Upper lobe of left lung (tissue), 6 donors: Measurements from ENCODE around the gene TEX13B. TPM values are rescaled to one million over a fixed set of nuclear protein-coding genes. Genes with fewer than 3 reads are reported as not detected.

Experiments used
- ATAC-seq, 2 donors: fragments of 200-7000 bp; cut with Tn5 transposase; one replicate each; pipeline ENCODE4 v1.9.1; 2022; ENCODE audit warnings: mild to moderate bottlenecking in 2 of 2, moderate library complexity in 2 of 2; ENCODE audit not compliant: low FRiP score in 2 of 2
- DNase-seq, 2 donors: peaks; one replicate each; pipeline ENCODE4 v3.0.0-alpha.2; 2019 to 2020
- H3K27ac ChIP-seq, 4 donors: fragments of 200-600 bp; sonication (generic); one replicate each; pipeline ENCODE4 v1.5.1; 2016 to 2019
- H3K27me3 ChIP-seq, 4 donors: fragments of 200-600 bp; sonication (generic); one replicate each; pipeline ENCODE4 v1.5.1; 2017 to 2019
- H3K36me3 ChIP-seq, 4 donors: fragments of 200-600 bp; sonication (generic); one replicate each; pipeline ENCODE4 v1.5.1; 2016 to 2019
- H3K4me1 ChIP-seq, 4 donors: fragments of 200-600 bp; sonication (generic); one replicate each; pipeline ENCODE4 v1.5.1; 2018 to 2019
- H3K4me3 ChIP-seq, 4 donors: fragments of 200-600 bp; sonication (generic); one replicate each; pipeline ENCODE4 v1.5.1; 2017 to 2019; ENCODE audit warnings: mild to moderate bottlenecking in 2 of 4, moderate library complexity in 1 of 4
- H3K9me3 ChIP-seq, 4 donors: fragments of 200-600 bp; sonication (generic); one replicate each; pipeline ENCODE4 v1.5.1; 2018 to 2019
- CTCF ChIP-seq, 6 experiments: fragments of 450-650 bp in 4 of 6; fragments of 200-600 bp in 2 of 6; sonication (generic) in 2 of 6; IDR thresholded peaks; one replicate each; pipeline ENCODE4 v1.5.1; 2016 to 2019; ENCODE audit warnings: antibody characterized with exemption in 6 of 6
- EP300 ChIP-seq, 4 donors: sonication (generic); formaldehyde crosslinking; IDR thresholded peaks; one replicate each; pipeline ENCODE4 v1.5.1; 2017; ENCODE audit warnings: antibody characterized with exemption in 4 of 4, control low read depth in 2 of 4
- POLR2A ChIP-seq, 4 donors: fragments of 450-650 bp; IDR thresholded peaks; one replicate each; pipeline ENCODE4 v1.5.1; 2016 to 2017; ENCODE audit warnings: antibody characterized with exemption in 4 of 4, mild to moderate bottlenecking in 2 of 4
- POLR2AphosphoS5 ChIP-seq, 2 donors: sonication (generic); formaldehyde crosslinking; IDR thresholded peaks; one replicate each; pipeline ENCODE4 v1.5.1; 2017; ENCODE audit warnings: antibody characterized with exemption in 2 of 2
- WGBS, 2 donors: methylation state at CpG; one replicate each; pipeline ENCODE4 v1.1.5; 2017 to 2018; 5-methylcytosine and 5-hydroxymethylcytosine counted together
- total RNA-seq, 6 donors: library from RNA; depleted of rRNA in 4 of 6; stranded (reverse); fragments of >200 nt in 4 of 6; gene quantifications; one replicate each; pipeline versions ENCODE4 v1.1.0 to v1.2.1, GENCODE V29; 2016 to 2021
- donor health status: DM: no; HTN: no; CAD: no; lungs with moderate emphysema.
- donor health status: DM: no; HTN: yes; CAD: no; lungs with severe emphysema.

TEX13B gene
- total RNA-seq, 6 donors from 2014 or later: not detected

DNA sequence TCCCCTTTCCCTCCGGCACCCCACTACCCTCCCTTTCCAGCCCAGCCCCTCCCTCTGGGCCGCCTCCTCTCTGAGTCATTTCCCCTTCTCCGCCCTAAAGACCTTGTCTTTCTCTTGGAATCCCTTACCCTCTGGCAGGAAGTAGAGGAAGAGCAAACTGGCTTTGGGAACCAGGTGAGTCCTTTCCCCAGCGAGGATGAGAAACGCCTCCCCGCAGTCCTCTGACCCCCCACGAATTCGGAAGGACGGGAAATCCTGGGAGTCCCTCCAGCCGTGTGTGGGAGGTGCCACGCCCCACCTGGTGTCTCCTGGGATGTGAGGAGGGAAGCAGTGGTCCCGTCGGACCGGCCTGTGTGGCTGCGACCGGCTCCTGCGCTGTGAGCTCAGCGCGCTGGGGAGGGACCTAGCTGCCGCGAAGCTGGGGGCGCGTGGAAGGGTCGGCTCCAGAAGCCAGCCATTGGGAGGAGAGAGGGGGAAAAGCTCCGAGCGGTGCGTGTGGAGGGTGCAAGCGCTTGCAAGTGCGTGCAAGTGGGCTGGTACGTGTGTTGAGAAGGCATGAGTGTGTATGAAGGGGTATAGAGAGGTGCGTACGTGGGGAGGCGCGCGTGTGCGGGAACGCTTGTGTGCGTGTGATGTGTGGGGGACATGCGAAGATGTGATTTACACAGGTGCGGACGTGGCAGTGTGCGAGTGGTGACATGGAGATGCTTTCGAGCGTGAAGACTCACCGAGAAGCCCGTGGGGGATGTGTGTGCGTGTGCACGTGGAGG is 46.3 kb downstream of the TEX13B start:
- H3K27ac ChIP-seq: no peak overlapping the region
- 24 to 46% methylated on average over 22 to 48 of the region's 48 CpGs for WGBS, 2 donors
- no peak for TF ChIP-seq POLR2AphosphoS5 (IDR thresholded peaks at IDR 0.05)
- no peak for TF ChIP-seq CTCF (IDR thresholded peaks at IDR 0.05)
- TF ChIP-seq EP300 (IDR thresholded peaks at IDR 0.05): no peak
- TF ChIP-seq POLR2A (IDR thresholded peaks at IDR 0.05): no peak
- no peaks in the 10 kb centered on the region for H3K27me3 ChIP-seq
- DNase-seq (peak in 1 of 2 donors; percentile 52), ATAC-seq (no peak)
- no peaks in the 10 kb centered on the region for H3K4me1 ChIP-seq
- H3K36me3 ChIP-seq: no peaks in the 10 kb centered on the region
- H3K4me3 ChIP-seq: no peak overlapping the region
- no peaks in the 10 kb centered on the region for H3K9me3 ChIP-seq

DNA sequence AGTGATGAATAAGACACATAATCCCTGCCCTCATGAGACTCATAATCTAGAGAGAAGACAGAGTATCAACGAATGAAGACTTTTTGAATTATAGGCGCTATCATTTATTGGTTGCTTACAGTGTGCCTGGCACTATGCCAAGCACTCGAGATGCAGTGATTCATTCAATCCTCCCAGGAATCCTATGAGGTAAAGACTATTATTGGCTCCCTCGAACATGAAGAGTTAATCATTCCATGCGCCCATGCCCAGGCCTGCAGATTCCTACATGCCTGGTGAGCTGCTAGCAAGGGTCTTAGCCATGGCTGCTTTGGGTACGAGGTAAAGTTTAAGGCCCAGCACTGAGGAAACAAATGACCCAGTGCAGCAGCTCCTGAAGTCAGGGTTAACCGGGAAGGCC is 47.0 kb downstream of the TEX13B start:
- 67 to 68% methylated on average over 5 to 7 of the region's 7 CpGs for WGBS, 2 donors

DNA sequence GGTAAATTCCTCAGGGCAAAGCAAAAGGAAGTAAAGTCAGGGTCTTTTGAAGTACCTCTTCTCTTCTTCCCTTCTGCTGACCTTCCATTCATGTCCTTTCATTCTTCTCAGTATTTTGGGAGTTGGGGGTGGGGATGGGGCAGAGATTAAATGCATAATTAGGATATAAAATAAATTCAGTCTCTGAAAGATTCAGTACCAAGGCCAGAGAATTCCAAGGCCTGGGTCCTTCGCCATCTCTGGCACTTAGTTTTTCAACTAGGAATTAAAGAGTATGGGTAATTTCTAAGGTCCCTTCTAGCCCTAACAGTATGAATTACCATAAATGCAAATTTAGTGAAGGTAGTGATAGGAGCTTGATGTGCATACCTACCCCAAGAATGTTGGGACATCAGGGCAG is 47.9 kb downstream of the TEX13B start:
- DNase-seq (no peak), ATAC-seq (no peak)
- Histone ChIP-seq H3K4me3 (no peak overlapping the region), H3K27me3 (no peaks in the 10 kb centered on the region), H3K9me3 (no peaks in the 10 kb centered on the region), H3K27ac (no peak overlapping the region), H3K36me3 (no peaks in the 10 kb centered on the region), H3K4me1 (no peaks in the 10 kb centered on the region)
- WGBS, 2 donors: 86 to 100% methylated on average over 1 of the region's 1 CpG
- TF ChIP-seq POLR2A (IDR thresholded peaks at IDR 0.05) (no peak), CTCF (IDR thresholded peaks at IDR 0.05) (no peak), EP300 (IDR thresholded peaks at IDR 0.05) (no peak), POLR2AphosphoS5 (IDR thresholded peaks at IDR 0.05) (no peak)

More for the DNA sequence above, 47.0 kb downstream of the TEX13B start:
- no peaks in the 10 kb centered on the region for H3K27me3 ChIP-seq
- TF ChIP-seq CTCF (IDR thresholded peaks at IDR 0.05): no peak
- TF ChIP-seq POLR2A (IDR thresholded peaks at IDR 0.05): no peak
- TF ChIP-seq EP300 (IDR thresholded peaks at IDR 0.05): no peak
- TF ChIP-seq POLR2AphosphoS5 (IDR thresholded peaks at IDR 0.05): no peak
- no peak overlapping the region for H3K4me3 ChIP-seq
- no peaks in the 10 kb centered on the region for H3K4me1 ChIP-seq
- H3K9me3 ChIP-seq: no peaks in the 10 kb centered on the region
- DNase-seq (no peak), ATAC-seq (no peak)
- no peaks in the 10 kb centered on the region for H3K36me3 ChIP-seq
- no peak overlapping the region for H3K27ac ChIP-seq

Other genes with a start within 250 kb of the TEX13B start
- 1,000 to 10,000 TPM in 1 of 6 donors, 100 to 1,000 TPM in 5; 309 to 1,061 (median 406) TPM for gene TSC22D3, start 206.6 kb downstream of the TEX13B start, total RNA-seq
- 1 to 10 TPM in 1 of 6 donors, under 1 TPM in 2, not detected in 3; 0.13 to 2.0 (median 0.33) TPM for gene NCBP2L, start 204.6 kb downstream of the TEX13B start, total RNA-seq
- gene MID2, start 156.5 kb downstream of the TEX13B start, total RNA-seq: 10 to 100 TPM; 12.7 to 21.2 (median 17.1) TPM
- under 1 TPM in 3 of 6 donors, not detected in 3; 0.54 to 0.86 (median 0.61) TPM for gene VSIG1, start 62.7 kb upstream of the TEX13B start, total RNA-seq
- 10 to 100 TPM in 5 of 6 donors, 1 to 10 TPM in 1; 9.4 to 42.3 (median 35.4) TPM for gene PSMD10, start 109.2 kb upstream of the TEX13B start, total RNA-seq
- 10 to 100 TPM in 5 of 6 donors, 1 to 10 TPM in 1; 9.4 to 21.0 (median 12.9) TPM for gene ATG4A, start 109.4 kb upstream of the TEX13B start, total RNA-seq